GM21529 (cell line): ENCODE measurements around the gene TM4SF5.

ENCODE experiments used
- ATAC-seq: cut with Tn5 transposase; IDR thresholded peaks from one replicate; pipeline ENCODE4 v1.9.1; 2021; ENCODE audit not compliant: unreplicated experiment

TM4SF5 gene

GRCh38 chr17:4823373-4824089 is 51.8 kb downstream of the TM4SF5 start:
- ATAC-seq = no peak

GRCh38 chr17:4827399-4827798 is 55.7 kb downstream of the TM4SF5 start:
- ATAC-seq = no peak

DNA sequence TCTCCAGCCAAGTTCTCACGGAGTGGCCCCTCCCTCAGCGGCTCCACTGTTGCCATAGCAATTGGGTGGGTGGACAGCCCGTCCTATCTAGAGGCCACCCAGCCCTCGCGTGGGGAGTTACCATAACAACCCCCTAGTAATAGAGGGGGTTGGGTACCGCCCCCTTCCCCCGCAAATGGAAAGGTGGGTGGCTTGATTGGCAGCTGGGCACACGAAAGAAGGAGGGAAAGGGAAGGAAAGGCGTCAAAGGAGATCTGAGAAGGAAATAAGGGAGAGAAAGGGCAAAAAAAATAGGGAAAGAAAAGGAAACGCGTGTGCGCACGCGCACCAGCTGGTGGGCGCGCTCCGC is 61.1 kb downstream of the TM4SF5 start:
- ATAC-seq = peak; percentile 6
